CD4-positive, alpha-beta T cell treated with Interferon alpha-2 for 1 hour (primary cell): ENCODE results near the gene ATP6V0A4.
"Not testable (repeated sequence)": the region's sequence is repeated elsewhere in the genome, so short reads cannot be mapped to it uniquely, and the experiment has no call there.

Experiments used
- DNase-seq, 2 donors: peaks; one replicate each; pipeline ENCODE4 v3.0.0-alpha.2; 2020 to 2022

Gene ATP6V0A4

GRCh38 chr7:138797715-138798320, at the start of gene ATP6V0A4, which contains the start of gene TMEM213:
Gene ATP6V0A4, minus strand, starts transcription at chr7:138798196. Its CDS starts 26,949 bp downstream, at chr7:138771247.
Gene TMEM213, plus strand, starts transcription at chr7:138797994. Its CDS starts 111 bp downstream, at chr7:138798105.
- peak in 1 of 2 donors; percentile 6 for DNase-seq

GRCh38 chr7:138845711-138846110, 47.7 kb upstream of the ATP6V0A4 start:
- DNase-seq, result no peak

- DNase-seq, result no peak
Measured at GRCh38 chr7:138843632-138844580, 45.9 kb upstream of the ATP6V0A4 start.

GRCh38 chr7:138842111-138842510, 44.1 kb upstream of the ATP6V0A4 start:
- DNase-seq, result no peak

- no peak for DNase-seq
Measured at GRCh38 chr7:138838166-138838565, 40.2 kb upstream of the ATP6V0A4 start.

GRCh38 chr7:138837627-138838026, 39.6 kb upstream of the ATP6V0A4 start:
- no peak for DNase-seq

GRCh38 chr7:138835087-138835486, 37.1 kb upstream of the ATP6V0A4 start:
- no peak for DNase-seq

GRCh38 chr7:138834583-138834982, 36.6 kb upstream of the ATP6V0A4 start:
- no peak for DNase-seq

GRCh38 chr7:138833596-138833995, 35.6 kb upstream of the ATP6V0A4 start:
- DNase-seq, result no peak

- DNase-seq, result no peak
Measured at GRCh38 chr7:138832966-138833365, 35.0 kb upstream of the ATP6V0A4 start.

GRCh38 chr7:138829335-138829734, 31.3 kb upstream of the ATP6V0A4 start:
- no peak for DNase-seq

GRCh38 chr7:138828302-138828701, 30.3 kb upstream of the ATP6V0A4 start:
- no peak for DNase-seq

- DNase-seq, result no peak
Measured at GRCh38 chr7:138825049-138825721, 27.2 kb upstream of the ATP6V0A4 start.

GRCh38 chr7:138822867-138823535, 25.0 kb upstream of the ATP6V0A4 start:
- DNase-seq, result no peak

GRCh38 chr7:138821912-138822311, 23.9 kb upstream of the ATP6V0A4 start:
- DNase-seq, result no peak

GRCh38 chr7:138819625-138820024, 21.6 kb upstream of the ATP6V0A4 start:
- DNase-seq, result no peak

- DNase-seq, result no peak
Measured at GRCh38 chr7:138816650-138817049, 18.7 kb upstream of the ATP6V0A4 start.

- no peak for DNase-seq
Measured at GRCh38 chr7:138814816-138815332, 16.9 kb upstream of the ATP6V0A4 start.

GRCh38 chr7:138813945-138814344, 15.9 kb upstream of the ATP6V0A4 start:
- no peak for DNase-seq

- not testable (repeated sequence) for DNase-seq
Measured at GRCh38 chr7:138811327-138811726, 13.3 kb upstream of the ATP6V0A4 start.

- DNase-seq, result no peak
Measured at GRCh38 chr7:138809346-138809745, 11.3 kb upstream of the ATP6V0A4 start.

GRCh38 chr7:138804618-138805017, 6.6 kb upstream of the ATP6V0A4 start:
- no peak for DNase-seq

GRCh38 chr7:138802706-138803105, 4.7 kb upstream of the ATP6V0A4 start:
- no peak for DNase-seq
